IMR-90 (cell line): ENCODE data around the gene EIF4E3. TPM values are rescaled to one million over a fixed set of nuclear protein-coding genes. Genes with fewer than 3 reads are reported as not detected.

Experiments used
- ATAC-seq: fragments of 200-7000 bp; cut with Tn5 transposase; 2 replicates; pipeline ENCODE4 v1.9.1; 2020; ENCODE audit warnings: low read depth, mild to moderate bottlenecking, moderate library complexity
- BruUV-seq: library from RNA; stranded (reverse); fragments of 400-500 nt; replicated peaks from 2 replicates; lab custom pipeline; 2021; lab: Mats Ljungman, UMichigan
- CTCF ChIA-PET: fragments of 300-600 bp; formaldehyde crosslinking; extraction: SDS; loops from one replicate; lab custom pipeline; 2021; ENCODE audit warnings: antibody characterized with exemption; lab: Yijun Ruan, JAX
- POLR2A ChIA-PET: fragments of 300-600 bp; sonication (Branson Sonifier 250); formaldehyde crosslinking; loops from one replicate; lab custom pipeline; 2022; ENCODE audit warnings: antibody characterized with exemption; ENCODE audit not compliant: unreplicated experiment; lab: Charles Lee
- DNase-seq: peaks from one replicate; pipeline ENCODE4 v3.0.0; 2013
- H2AFZ ChIP-seq: replicated peaks from 2 replicates; pipeline ENCODE3; 2013; ENCODE audit warnings: low read length, mild to moderate bottlenecking; ENCODE audit not compliant: poor library complexity
- H2AK5ac ChIP-seq: 2 replicates; pipeline ENCODE4 v1.6.1; 2013; ENCODE audit warnings: low read depth, low read length, inconsistent platforms
- H2AK9ac ChIP-seq: replicated peaks from 2 replicates; pipeline ENCODE3; 2013; ENCODE audit warnings: mild to moderate bottlenecking, low read depth, low read length, moderate library complexity; ENCODE audit not compliant: poor library complexity
- H2BK120ac ChIP-seq: 2 replicates; pipeline ENCODE4 v1.6.1; 2013; ENCODE audit warnings: low read depth, low read length, inconsistent platforms
- H2BK15ac ChIP-seq: 3 replicates; pipeline ENCODE4 v1.6.1; 2013; ENCODE audit warnings: low read depth, low read length, inconsistent platforms
- H2BK20ac ChIP-seq: 2 replicates; pipeline ENCODE4 v1.6.1; 2013; ENCODE audit warnings: low read depth, mild to moderate bottlenecking, inconsistent platforms, low read length, moderate library complexity
- H2BK5ac ChIP-seq: 2 replicates; pipeline ENCODE4 v1.6.1; 2013; ENCODE audit warnings: mild to moderate bottlenecking, low read depth, low read length, inconsistent platforms; ENCODE audit not compliant: poor library complexity, severe bottlenecking
- H3K14ac ChIP-seq: replicated peaks from 2 replicates; pipeline ENCODE4 v1.6.1; 2013; ENCODE audit warnings: low read depth, low read length, inconsistent platforms
- H3K18ac ChIP-seq: 2 replicates; pipeline ENCODE4 v1.6.1; 2013; ENCODE audit warnings: low read depth, low read length, control low read depth
- H3K23ac ChIP-seq: 2 replicates; pipeline ENCODE4 v1.6.1; 2013; ENCODE audit warnings: low read depth, low read length, inconsistent platforms
- H3K27ac ChIP-seq: 2 replicates; pipeline ENCODE4 v1.5.1; 2013; ENCODE audit warnings: mild to moderate bottlenecking, control low read depth, low read length; ENCODE audit not compliant: insufficient read depth
- H3K27me3 ChIP-seq: 2 replicates; pipeline ENCODE4 v1.6.1; 2013; ENCODE audit warnings: low read length; ENCODE audit not compliant: control insufficient read depth, insufficient read depth
- H3K36me3 ChIP-seq: 2 replicates; pipeline ENCODE4 v1.6.1; 2013; ENCODE audit warnings: low read length, mixed read lengths; ENCODE audit not compliant: control insufficient read depth, insufficient read depth
- H3K4ac ChIP-seq: 2 replicates; pipeline ENCODE4 v1.6.1; 2013; ENCODE audit warnings: low read depth, low read length, inconsistent platforms
- H3K4me1 ChIP-seq: 2 replicates; pipeline ENCODE4 v1.6.1; 2013; ENCODE audit warnings: low read length, mixed read lengths; ENCODE audit not compliant: control insufficient read depth, insufficient read depth
- H3K4me2 ChIP-seq: 2 replicates; pipeline ENCODE4 v1.6.1; 2013; ENCODE audit warnings: low read depth, mild to moderate bottlenecking, control low read depth, low read length, moderate library complexity
- H3K4me3 ChIP-seq: 2 replicates; pipeline ENCODE4 v1.5.1; 2013; ENCODE audit warnings: low read depth, mild to moderate bottlenecking, control low read depth, low read length, moderate library complexity; ENCODE audit not compliant: insufficient read depth
- H3K56ac ChIP-seq: 2 replicates; pipeline ENCODE4 v1.6.1; 2013; ENCODE audit warnings: low read length, inconsistent platforms; ENCODE audit not compliant: insufficient read depth; ENCODE audit errors: extremely low read depth
- H3K79me1 ChIP-seq, 2 experiments: 2 replicates each; pipeline ENCODE4 v1.6.1; 2013; ENCODE audit warnings: low read length in 2 of 2, inconsistent platforms in 1 of 2, low read depth in 1 of 2
- H3K9ac ChIP-seq: 2 replicates; pipeline ENCODE4 v1.6.1; 2013; ENCODE audit warnings: low read depth, low read length, control low read depth
- H3K9me1 ChIP-seq: 2 replicates; pipeline ENCODE4 v1.6.1; 2013; ENCODE audit warnings: low read length, inconsistent platforms; ENCODE audit not compliant: insufficient read depth
- H3K9me3 ChIP-seq: 2 replicates; pipeline ENCODE4 v1.6.1; 2013; ENCODE audit warnings: low read length; ENCODE audit not compliant: control insufficient read depth, insufficient read depth
- H4K20me1 ChIP-seq: 2 replicates; pipeline ENCODE4 v1.6.1; 2013; ENCODE audit warnings: low read length, inconsistent platforms; ENCODE audit not compliant: insufficient read depth
- H4K5ac ChIP-seq: 2 replicates; pipeline ENCODE4 v1.6.1; 2013; ENCODE audit warnings: mild to moderate bottlenecking, low read depth, low read length, control low read depth
- H4K8ac ChIP-seq, 2 experiments: 2 replicates each; pipeline ENCODE4 v1.6.1; 2013; ENCODE audit warnings: low read depth in 2 of 2, low read length in 2 of 2, control low read depth in 1 of 2, inconsistent platforms in 1 of 2
- H4K91ac ChIP-seq: 2 replicates; pipeline ENCODE4 v1.6.1; 2013; ENCODE audit warnings: low read depth, low read length, inconsistent platforms; ENCODE audit not compliant: insufficient read depth
- BHLHE40 ChIP-seq: fragments of 150-350 bp; IDR thresholded peaks from 2 replicates; pipeline ENCODE4 v1.6.1; 2016; ENCODE audit warnings: mild to moderate bottlenecking, low read depth, low read length
- CEBPB ChIP-seq: IDR thresholded peaks from 2 replicates; pipeline ENCODE4 v1.6.1; 2012; ENCODE audit warnings: low read depth, low read length, improper control_type of control experiment
- CHD1 ChIP-seq: IDR thresholded peaks from 2 replicates; pipeline ENCODE4 v1.6.1; 2012; ENCODE audit warnings: low read depth, low read length, improper control_type of control experiment
- CTCF ChIP-seq: conservative IDR thresholded peaks from 2 replicates; pipeline ENCODE4 v1.5.1; 2012; ENCODE audit warnings: mild to moderate bottlenecking, low read depth, low read length, improper control_type of control experiment
- ELK1 ChIP-seq: fragments of 150-350 bp; IDR thresholded peaks from 2 replicates; pipeline ENCODE4 v1.6.1; 2016; ENCODE audit warnings: low read depth, mild to moderate bottlenecking, low read length, moderate library complexity, borderline replicate concordance
- FOS ChIP-seq: fragments of 150-350 bp; IDR thresholded peaks from 2 replicates; pipeline ENCODE4 v1.6.1; 2016; ENCODE audit warnings: low read depth, low read length
- MAFK ChIP-seq: IDR thresholded peaks from 2 replicates; pipeline ENCODE4 v1.6.1; 2012; ENCODE audit warnings: low read depth, low read length, improper control_type of control experiment
- MAZ ChIP-seq: IDR thresholded peaks from 2 replicates; pipeline ENCODE4 v1.6.1; 2012; ENCODE audit warnings: low read depth, mild to moderate bottlenecking, low read length, improper control_type of control experiment, moderate library complexity, borderline replicate concordance
- MXI1 ChIP-seq: IDR thresholded peaks from 2 replicates; pipeline ENCODE4 v1.6.1; 2012; ENCODE audit warnings: low read depth, mild to moderate bottlenecking, low read length, moderate library complexity, borderline replicate concordance
- NFE2L2 ChIP-seq: fragments of 150-350 bp; IDR thresholded peaks from 2 replicates; pipeline ENCODE4 v1.6.1; 2016; ENCODE audit warnings: low read depth, mild to moderate bottlenecking, low read length
- POLR2A ChIP-seq: IDR thresholded peaks from 2 replicates; pipeline ENCODE4 v1.6.1; 2012; ENCODE audit warnings: mild to moderate bottlenecking, low read depth, low read length
- RAD21 ChIP-seq: IDR thresholded peaks from 2 replicates; pipeline ENCODE4 v1.6.1; 2012; ENCODE audit warnings: low read length, improper control_type of control experiment
- RCOR1 ChIP-seq: IDR thresholded peaks from 2 replicates; pipeline ENCODE4 v1.6.1; 2012; ENCODE audit warnings: mild to moderate bottlenecking, low read length, improper control_type of control experiment; ENCODE audit not compliant: insufficient replicate concordance
- RFX5 ChIP-seq: IDR thresholded peaks from 2 replicates; pipeline ENCODE4 v1.8.0; 2012; ENCODE audit warnings: low read depth, mild to moderate bottlenecking, low read length, moderate library complexity
- SMC3 ChIP-seq: fragments of 150-350 bp; IDR thresholded peaks from 2 replicates; pipeline ENCODE4 v1.6.1; 2016; ENCODE audit warnings: low read depth, mild to moderate bottlenecking, antibody characterized with exemption, low read length, moderate library complexity
- USF2 ChIP-seq: fragments of 150-350 bp; IDR thresholded peaks from 2 replicates; pipeline ENCODE4 v1.6.1; 2017; ENCODE audit warnings: mild to moderate bottlenecking, antibody characterized with exemption, low read length, low read depth
- WGBS, 2 experiments: methylation state at CpG; one replicate each; pipeline versions ENCODE4 v1.1.5 to v1.1.7; 2013; ENCODE audit warnings: missing lambda C conversion rate in 2 of 2; ENCODE audit not compliant: insufficient read length in 1 of 2; ENCODE audit errors: extremely low coverage in 2 of 2; 5-methylcytosine and 5-hydroxymethylcytosine counted together
- dilution Hi-C: fragments of 300-500 bp; cut with HindIII; formaldehyde crosslinking; loops from one replicate; pipeline ENCODE4 v1.14.3; 2018; ENCODE audit warnings: low sequenced_read_pairs; ENCODE audit not compliant: unreplicated experiment
- in situ Hi-C: fragments of 300-500 bp; cut with MboI; formaldehyde crosslinking; loops from 3 replicates; pipeline ENCODE4 v1.14.3; 2019; ENCODE audit warnings: low sequenced_read_pairs, inconsistent platforms, mixed read lengths
- intact Hi-C: fragments of 100-400 bp; cut with micrococcal nuclease; formaldehyde crosslinking; loops from 2 replicates; pipeline ENCODE4 v1.10.0; 2022
- polyA plus RNA-seq, 3 experiments: library from polyadenylated mRNA; depleted of rRNA; stranded (reverse); fragments of >200 nt; gene quantifications; 2 replicates each; pipeline ENCODE4 v1.2.3, GENCODE V29; 2012; ENCODE audit warnings: low replicate concordance in 1 of 3
- total RNA-seq: library from RNA; depleted of rRNA; stranded (reverse); fragments of >200 nt; gene quantifications from 2 replicates; pipeline ENCODE4 v1.2.3, GENCODE V29; 2012

The EIF4E3 gene
- total and polyA plus RNA-seq, 2 of the 4 experiments (the other 2 are of a cell fraction) = 0.72 to 1.1 TPM

GRCh38 chr3:71689291-71689690 is 35.9 kb downstream of the EIF4E3 start:
- H2BK15ac ChIP-seq = no peak overlapping the region
- no peak overlapping the region for H3K23ac ChIP-seq
- DNase-seq = no peak
- no peak for ATAC-seq
- no peak overlapping the region for H3K4ac ChIP-seq
- H3K36me3 ChIP-seq = no peaks in the 10 kb centered on the region
- dilution Hi-C loops (no loop called here), intact Hi-C loops (loop anchor here (10.0 kb wide), 1 partner anchor 584 kb away; no protein-coding TSS in a partner anchor), in situ Hi-C loops (no loop called here)
- no peak overlapping the region for H3K27ac ChIP-seq
- no peak overlapping the region for H2BK5ac ChIP-seq
- no peak overlapping the region for H2AFZ ChIP-seq
- H4K5ac ChIP-seq = no peak overlapping the region
- H3K9ac ChIP-seq = no peak overlapping the region
- no CpG with 5 or more reads among the region's 3 CpGs for WGBS, 2 experiments
- POLR2A ChIA-PET = no interaction called here
- no TSS peak for BruUV-seq
- H2BK20ac ChIP-seq = no peak overlapping the region
- no peak overlapping the region for H2BK120ac ChIP-seq
- H2AK9ac ChIP-seq = no peak overlapping the region
- TF ChIP-seq FOS (no peak), SMC3 (no peak), NFE2L2 (no peak), RCOR1 (no peak), MXI1 (no peak), BHLHE40 (no peak), ELK1 (no peak), CEBPB (no peak), CHD1 (no peak), CTCF (no peak), POLR2A (no peak), USF2 (no peak), MAFK (no peak), RFX5 (no peak), RAD21 (no peak), MAZ (no peak)
- H4K20me1 ChIP-seq = no peaks in the 10 kb centered on the region
- H3K4me3 ChIP-seq = no peak overlapping the region
- H4K91ac ChIP-seq = no peak overlapping the region
- no peak overlapping the region for H3K4me2 ChIP-seq
- no peaks in the 10 kb centered on the region for H3K9me3 ChIP-seq
- peak overlapping the region; percentile 38; the same call in 1 of the 2 replicates for H3K18ac ChIP-seq
- H3K27me3 ChIP-seq = no peaks in the 10 kb centered on the region
- H3K9me1 ChIP-seq = no peaks in the 10 kb centered on the region; the same call in 1 of the 2 replicates
- no peak overlapping the region for H3K14ac ChIP-seq
- H3K56ac ChIP-seq = no peak overlapping the region
- no peaks in the 10 kb centered on the region for H3K79me1 ChIP-seq
- no peak overlapping the region for H4K8ac ChIP-seq
- H3K4me1 ChIP-seq = peaks cover 11% of the 10 kb centered on the region
- H2AK5ac ChIP-seq = no peak overlapping the region
- CTCF ChIA-PET = no interaction called here
